ENCODE measurements around the gene AXIN1.

The AXIN1 gene

DNA sequence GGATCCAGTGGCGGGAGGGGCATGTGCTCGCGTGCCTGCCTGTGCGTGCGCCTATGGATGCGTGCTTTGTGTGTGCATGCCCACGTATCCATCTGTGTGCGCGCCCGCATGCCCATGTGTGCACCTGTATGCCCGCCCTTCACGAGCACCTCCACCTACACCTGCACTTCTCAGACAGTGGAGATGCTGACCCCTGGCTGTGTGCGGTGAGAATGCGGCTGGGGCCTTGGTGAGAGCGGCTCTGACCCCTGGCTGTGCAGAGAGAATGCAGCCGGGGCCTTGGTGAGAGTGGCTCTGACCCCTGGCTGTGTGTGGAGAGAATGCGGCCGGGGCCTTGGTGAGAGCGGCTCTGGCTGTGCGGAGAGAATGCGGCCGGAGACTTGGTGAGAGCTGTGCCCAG, 33.9 kb downstream of the AXIN1 start:
- Histone ChIP-seq H3K36me3 (ENCODE audit: control insufficient read depth in 2 of 2, insufficient read depth in 2 of 2, low read length in 2 of 2) (peaks cover 18 to 30% of the 10 kb centered on the region in 2 donors), H3K4me3 (ENCODE audit: low read length in 2 of 2) (no peak overlapping the region), H3K27ac (ENCODE audit: low read depth in 2 of 2, low read length in 2 of 2) (no peak overlapping the region), H3K4me1 (ENCODE audit: control insufficient read depth in 2 of 2, insufficient read depth in 2 of 2, low read length in 2 of 2) (peaks cover 0 to under 1% of the 10 kb centered on the region in 2 donors), H3K9me3 (ENCODE audit: control insufficient read depth in 2 of 2, low read length in 2 of 2) (no peaks in the 10 kb centered on the region), H3K9ac (ENCODE audit: low read depth in 1 of 2, low read length in 2 of 2) (no peak overlapping the region), H3K27me3 (ENCODE audit: control insufficient read depth in 2 of 2, insufficient read depth in 2 of 2, low read length in 2 of 2) (no peaks in the 10 kb centered on the region)

DNA sequence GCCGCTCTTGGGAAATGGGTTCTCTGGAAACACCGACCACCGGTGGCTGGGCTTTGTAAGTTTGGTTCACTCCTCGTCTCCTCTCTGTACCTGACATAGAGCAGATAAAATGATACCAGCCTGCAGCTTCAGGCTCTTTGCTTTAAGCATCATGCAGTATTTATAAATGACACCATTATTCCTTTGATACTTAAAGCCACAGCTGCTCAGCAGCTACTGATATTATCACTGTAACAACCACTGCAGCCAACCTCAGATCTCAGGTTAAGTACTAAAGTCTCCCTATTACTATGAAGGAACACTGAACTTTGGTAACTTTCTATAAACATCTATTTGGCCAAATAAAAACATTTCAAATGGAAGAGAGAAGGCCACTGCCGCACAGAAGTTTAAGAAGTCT, 34.9 kb downstream of the AXIN1 start:
- H3K36me3 ChIP-seq (ENCODE audit: control insufficient read depth in 2 of 2, insufficient read depth in 2 of 2, low read length in 2 of 2), result peaks cover 25 to 39% of the 10 kb centered on the region in 2 donors
- no peak overlapping the region for H3K9ac ChIP-seq (ENCODE audit: low read depth in 1 of 2, low read length in 2 of 2)
- no peaks in the 10 kb centered on the region for H3K9me3 ChIP-seq (ENCODE audit: control insufficient read depth in 2 of 2, low read length in 2 of 2)
- no peaks in the 10 kb centered on the region for H3K27me3 ChIP-seq (ENCODE audit: control insufficient read depth in 2 of 2, insufficient read depth in 2 of 2, low read length in 2 of 2)
- no peak overlapping the region for H3K27ac ChIP-seq (ENCODE audit: low read depth in 2 of 2, low read length in 2 of 2)
- no peaks in the 10 kb centered on the region for H3K4me1 ChIP-seq (ENCODE audit: control insufficient read depth in 2 of 2, insufficient read depth in 2 of 2, low read length in 2 of 2)
- H3K4me3 ChIP-seq (ENCODE audit: low read length in 2 of 2), result no peak overlapping the region

DNA sequence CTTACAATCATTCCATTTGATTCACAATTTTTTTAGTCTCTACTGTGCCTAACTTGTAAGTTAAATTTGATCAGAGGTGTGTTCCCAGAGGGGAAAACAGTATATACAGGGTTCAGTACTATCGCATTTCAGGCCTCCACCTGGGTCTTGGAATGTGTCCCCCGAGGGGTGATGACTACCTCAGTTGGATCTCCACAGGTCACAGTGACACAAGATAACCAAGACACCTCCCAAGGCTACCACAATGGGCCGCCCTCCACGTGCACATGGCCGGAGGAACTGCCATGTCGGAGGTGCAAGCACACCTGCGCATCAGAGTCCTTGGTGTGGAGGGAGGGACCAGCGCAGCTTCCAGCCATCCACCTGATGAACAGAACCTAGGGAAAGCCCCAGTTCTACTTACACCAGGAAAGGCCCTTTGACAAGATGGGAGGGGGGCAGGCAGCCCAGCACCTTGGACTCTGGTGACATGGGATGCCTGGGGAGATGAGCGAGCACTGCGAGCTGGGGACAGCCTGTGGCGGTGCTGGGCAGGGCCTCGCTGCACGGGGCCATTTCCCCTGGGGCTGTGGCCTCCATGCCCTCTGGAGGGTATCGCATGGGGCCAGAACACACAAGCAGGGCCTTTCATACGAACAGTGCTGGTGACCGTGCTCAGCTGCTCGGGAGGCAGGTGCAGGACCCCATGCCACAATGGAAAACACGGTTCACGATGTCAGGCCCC, 35.6 kb downstream of the AXIN1 start:
- Histone ChIP-seq H3K4me1 (ENCODE audit: control insufficient read depth in 2 of 2, insufficient read depth in 2 of 2, low read length in 2 of 2) (no peaks in the 10 kb centered on the region), H3K27me3 (ENCODE audit: control insufficient read depth in 2 of 2, insufficient read depth in 2 of 2, low read length in 2 of 2) (no peaks in the 10 kb centered on the region), H3K9ac (ENCODE audit: low read depth in 1 of 2, low read length in 2 of 2) (no peak overlapping the region), H3K27ac (ENCODE audit: low read depth in 2 of 2, low read length in 2 of 2) (no peak overlapping the region), H3K36me3 (ENCODE audit: control insufficient read depth in 2 of 2, insufficient read depth in 2 of 2, low read length in 2 of 2) (peaks cover 25 to 40% of the 10 kb centered on the region in 2 donors), H3K9me3 (ENCODE audit: control insufficient read depth in 2 of 2, low read length in 2 of 2) (no peaks in the 10 kb centered on the region), H3K4me3 (ENCODE audit: low read length in 2 of 2) (no peak overlapping the region)

DNA sequence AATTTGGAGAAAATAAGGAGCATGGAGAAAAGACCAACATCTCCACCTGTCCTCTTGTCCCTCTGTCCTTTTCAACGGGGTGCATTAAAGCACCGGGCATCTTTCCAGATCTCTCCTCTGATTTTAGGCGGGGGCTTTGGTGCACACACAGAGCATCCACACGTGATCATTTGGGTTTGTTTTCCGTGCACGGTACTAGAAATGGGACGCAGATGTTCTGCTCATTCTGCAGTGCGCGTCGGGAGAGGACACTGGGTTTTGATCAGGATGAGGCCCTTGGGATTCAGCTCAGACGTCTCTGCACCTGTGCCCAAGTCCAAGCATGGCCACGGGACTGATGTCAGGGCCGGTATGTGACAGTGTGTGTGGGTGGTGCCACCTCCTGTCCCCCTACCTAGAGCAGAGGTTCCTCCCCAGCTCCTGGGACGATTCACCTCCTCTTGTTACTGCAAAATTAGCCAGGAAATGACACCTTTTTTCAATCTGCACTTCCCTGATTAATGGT, 37.7 kb downstream of the AXIN1 start:
- H3K4me3 ChIP-seq (ENCODE audit: low read length in 2 of 2), result no peak overlapping the region
- H3K27ac ChIP-seq (ENCODE audit: low read depth in 2 of 2, low read length in 2 of 2), result no peak overlapping the region
- H3K9me3 ChIP-seq (ENCODE audit: control insufficient read depth in 2 of 2, low read length in 2 of 2), result no peaks in the 10 kb centered on the region
- H3K9ac ChIP-seq (ENCODE audit: low read depth in 1 of 2, low read length in 2 of 2), result no peak overlapping the region
- no peaks in the 10 kb centered on the region for H3K27me3 ChIP-seq (ENCODE audit: control insufficient read depth in 2 of 2, insufficient read depth in 2 of 2, low read length in 2 of 2)
- H3K36me3 ChIP-seq (ENCODE audit: control insufficient read depth in 2 of 2, insufficient read depth in 2 of 2, low read length in 2 of 2), result peaks cover 25 to 44% of the 10 kb centered on the region in 2 donors
- no peaks in the 10 kb centered on the region for H3K4me1 ChIP-seq (ENCODE audit: control insufficient read depth in 2 of 2, insufficient read depth in 2 of 2, low read length in 2 of 2)

DNA sequence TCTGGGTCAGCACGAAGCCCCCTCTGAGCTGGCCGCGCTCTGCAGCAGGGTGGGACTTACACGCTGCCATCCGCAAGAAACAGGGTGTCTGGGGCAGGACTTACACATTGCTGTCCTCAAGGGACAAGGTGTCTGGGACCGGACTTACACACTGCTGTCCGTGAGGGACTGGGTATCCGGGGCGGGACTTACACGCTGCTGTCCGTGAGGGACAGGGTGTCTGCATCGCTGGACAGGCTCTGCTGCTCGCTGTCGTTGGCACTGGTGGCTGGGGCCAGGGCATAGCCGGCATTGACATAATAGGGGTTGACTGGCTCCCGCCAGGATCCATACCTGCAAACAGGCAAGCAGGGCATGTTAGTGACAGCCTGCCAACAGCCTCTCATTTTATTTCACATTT, 38.2 kb downstream of the AXIN1 start:
- H3K27ac ChIP-seq (ENCODE audit: low read depth in 2 of 2, low read length in 2 of 2), result no peak overlapping the region
- H3K9me3 ChIP-seq (ENCODE audit: control insufficient read depth in 2 of 2, low read length in 2 of 2), result no peaks in the 10 kb centered on the region
- no peaks in the 10 kb centered on the region for H3K27me3 ChIP-seq (ENCODE audit: control insufficient read depth in 2 of 2, insufficient read depth in 2 of 2, low read length in 2 of 2)
- H3K4me3 ChIP-seq (ENCODE audit: low read length in 2 of 2), result no peak overlapping the region
- peaks cover 27 to 46% of the 10 kb centered on the region in 2 donors for H3K36me3 ChIP-seq (ENCODE audit: control insufficient read depth in 2 of 2, insufficient read depth in 2 of 2, low read length in 2 of 2)
- no peak overlapping the region for H3K9ac ChIP-seq (ENCODE audit: low read depth in 1 of 2, low read length in 2 of 2)
- no peaks in the 10 kb centered on the region for H3K4me1 ChIP-seq (ENCODE audit: control insufficient read depth in 2 of 2, insufficient read depth in 2 of 2, low read length in 2 of 2)

DNA sequence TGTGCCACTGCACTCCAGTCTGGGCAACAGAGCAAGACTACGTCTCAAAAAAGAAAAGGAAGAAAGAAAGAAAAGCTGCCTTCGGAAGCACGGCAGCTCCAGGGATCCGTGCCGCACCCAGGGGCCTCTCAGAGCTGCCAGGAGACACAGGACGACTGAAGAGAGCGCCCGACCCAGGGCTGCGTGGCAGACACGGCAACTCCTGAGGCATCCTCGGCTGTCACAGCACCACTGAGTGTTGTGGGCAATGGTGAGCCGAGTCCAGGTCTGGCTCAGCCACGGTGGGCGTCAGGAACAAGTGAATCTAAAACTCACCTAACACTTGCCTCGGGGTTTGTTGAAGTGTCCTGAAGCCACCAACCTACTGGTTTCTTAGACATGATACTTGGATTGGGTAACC, 40.8 kb downstream of the AXIN1 start:
- no peaks in the 10 kb centered on the region for H3K9me3 ChIP-seq (ENCODE audit: control insufficient read depth in 2 of 2, low read length in 2 of 2)
- H3K36me3 ChIP-seq (ENCODE audit: control insufficient read depth in 2 of 2, insufficient read depth in 2 of 2, low read length in 2 of 2), result peaks cover 37 to 44% of the 10 kb centered on the region in 2 donors
- H3K27ac ChIP-seq (ENCODE audit: low read depth in 2 of 2, low read length in 2 of 2), result no peak overlapping the region
- H3K27me3 ChIP-seq (ENCODE audit: control insufficient read depth in 2 of 2, insufficient read depth in 2 of 2, low read length in 2 of 2), result no peaks in the 10 kb centered on the region
- no peaks in the 10 kb centered on the region for H3K4me1 ChIP-seq (ENCODE audit: control insufficient read depth in 2 of 2, insufficient read depth in 2 of 2, low read length in 2 of 2)
- no peak overlapping the region for H3K4me3 ChIP-seq (ENCODE audit: low read length in 2 of 2)
- H3K9ac ChIP-seq (ENCODE audit: low read depth in 1 of 2, low read length in 2 of 2), result no peak overlapping the region

DNA sequence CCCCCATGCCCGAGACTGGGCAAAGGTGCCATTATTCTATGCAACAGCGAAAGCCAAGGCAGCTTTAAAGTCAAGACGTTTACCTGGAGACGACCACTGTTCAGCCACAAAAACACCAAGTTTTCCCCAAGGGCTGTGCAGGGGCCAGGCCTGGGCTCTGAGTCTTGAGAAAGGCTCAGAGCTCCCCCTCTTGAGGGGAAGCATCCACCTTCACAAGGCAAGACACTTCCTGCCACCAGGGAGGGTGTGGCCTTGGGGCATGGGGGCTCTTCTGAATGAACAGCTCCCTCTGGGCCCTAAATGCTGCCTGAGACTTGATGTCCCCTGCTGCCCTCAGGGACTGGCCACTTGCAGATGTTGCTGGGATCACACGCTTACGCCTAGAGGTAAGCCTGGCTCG, 43.0 kb downstream of the AXIN1 start:
- Histone ChIP-seq H3K4me1 (ENCODE audit: control insufficient read depth in 2 of 2, insufficient read depth in 2 of 2, low read length in 2 of 2) (no peaks in the 10 kb centered on the region), H3K9ac (ENCODE audit: low read depth in 1 of 2, low read length in 2 of 2) (no peak overlapping the region), H3K27ac (ENCODE audit: low read depth in 2 of 2, low read length in 2 of 2) (no peak overlapping the region), H3K4me3 (ENCODE audit: low read length in 2 of 2) (no peak overlapping the region), H3K36me3 (ENCODE audit: control insufficient read depth in 2 of 2, insufficient read depth in 2 of 2, low read length in 2 of 2) (peaks cover 41 to 48% of the 10 kb centered on the region in 2 donors), H3K9me3 (ENCODE audit: control insufficient read depth in 2 of 2, low read length in 2 of 2) (no peaks in the 10 kb centered on the region), H3K27me3 (ENCODE audit: control insufficient read depth in 2 of 2, insufficient read depth in 2 of 2, low read length in 2 of 2) (no peaks in the 10 kb centered on the region)

DNA sequence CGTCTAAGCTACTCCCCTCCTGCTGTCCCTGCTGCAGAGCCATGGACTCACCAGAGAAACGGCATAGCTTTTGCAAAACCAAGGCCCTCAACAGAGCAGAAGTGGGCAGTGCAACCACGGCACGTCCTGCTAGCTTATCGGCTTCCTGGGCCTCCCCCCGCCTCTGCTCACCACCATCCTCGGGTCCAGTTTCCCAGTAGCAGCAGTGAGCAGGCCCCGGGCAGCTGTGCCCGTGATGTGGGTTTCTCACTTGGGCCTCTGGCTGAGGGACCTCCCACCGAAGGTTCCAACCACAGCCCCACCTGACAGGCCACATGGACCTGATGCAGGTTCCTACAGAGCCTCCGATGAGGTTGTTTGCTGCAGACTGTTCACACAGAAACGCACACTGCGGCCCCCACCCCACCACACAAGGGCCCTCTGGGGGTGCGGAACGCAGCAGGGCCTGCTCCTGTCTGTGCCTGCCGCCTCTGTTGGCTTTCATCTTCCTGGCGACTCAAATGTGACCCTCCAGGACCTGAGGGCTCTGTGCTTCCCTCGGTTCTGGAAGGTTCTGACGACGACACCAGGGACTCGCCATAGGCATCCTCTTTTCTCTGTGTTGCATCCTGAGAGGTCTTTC, 44.7 kb downstream of the AXIN1 start:
- H3K4me3 ChIP-seq (ENCODE audit: low read length in 2 of 2), result no peak overlapping the region
- H3K27me3 ChIP-seq (ENCODE audit: control insufficient read depth in 2 of 2, insufficient read depth in 2 of 2, low read length in 2 of 2), result no peaks in the 10 kb centered on the region
- H3K4me1 ChIP-seq (ENCODE audit: control insufficient read depth in 2 of 2, insufficient read depth in 2 of 2, low read length in 2 of 2), result no peaks in the 10 kb centered on the region
- peaks cover 25 to 39% of the 10 kb centered on the region in 2 donors for H3K36me3 ChIP-seq (ENCODE audit: control insufficient read depth in 2 of 2, insufficient read depth in 2 of 2, low read length in 2 of 2)
- H3K9me3 ChIP-seq (ENCODE audit: control insufficient read depth in 2 of 2, low read length in 2 of 2), result no peaks in the 10 kb centered on the region
- H3K27ac ChIP-seq (ENCODE audit: low read depth in 2 of 2, low read length in 2 of 2), result no peak overlapping the region
- H3K9ac ChIP-seq (ENCODE audit: low read depth in 1 of 2, low read length in 2 of 2), result no peak overlapping the region

DNA sequence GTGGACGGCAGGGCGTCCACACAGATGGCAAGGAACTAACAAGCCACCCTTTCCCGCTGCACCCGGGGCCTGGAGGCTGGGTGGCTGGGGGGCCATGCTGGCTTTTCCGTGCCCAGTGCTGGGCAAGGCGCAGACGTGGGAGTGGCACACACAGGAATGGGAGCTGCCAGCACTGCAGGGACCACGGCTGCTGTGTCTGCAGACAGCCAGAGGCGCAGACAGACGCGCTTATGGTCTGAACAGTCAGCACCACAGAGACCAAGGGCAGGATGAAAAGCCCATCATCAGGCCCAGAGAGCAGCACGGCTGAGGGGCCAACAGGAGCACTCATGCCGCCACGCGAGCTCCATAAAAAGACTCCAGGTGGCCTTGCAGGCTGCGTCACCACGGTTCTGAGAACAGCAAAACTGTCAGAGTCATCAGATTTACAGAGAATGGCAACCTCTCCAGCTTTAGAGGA, 45.6 kb downstream of the AXIN1 start:
- H3K9ac ChIP-seq (ENCODE audit: low read depth in 1 of 2, low read length in 2 of 2), result no peak overlapping the region
- H3K27me3 ChIP-seq (ENCODE audit: control insufficient read depth in 2 of 2, insufficient read depth in 2 of 2, low read length in 2 of 2), result no peaks in the 10 kb centered on the region
- H3K4me3 ChIP-seq (ENCODE audit: low read length in 2 of 2), result no peak overlapping the region
- peaks cover 31 to 41% of the 10 kb centered on the region in 2 donors for H3K36me3 ChIP-seq (ENCODE audit: control insufficient read depth in 2 of 2, insufficient read depth in 2 of 2, low read length in 2 of 2)
- H3K4me1 ChIP-seq (ENCODE audit: control insufficient read depth in 2 of 2, insufficient read depth in 2 of 2, low read length in 2 of 2), result no peaks in the 10 kb centered on the region
- no peak overlapping the region for H3K27ac ChIP-seq (ENCODE audit: low read depth in 2 of 2, low read length in 2 of 2)
- no peaks in the 10 kb centered on the region for H3K9me3 ChIP-seq (ENCODE audit: control insufficient read depth in 2 of 2, low read length in 2 of 2)

DNA sequence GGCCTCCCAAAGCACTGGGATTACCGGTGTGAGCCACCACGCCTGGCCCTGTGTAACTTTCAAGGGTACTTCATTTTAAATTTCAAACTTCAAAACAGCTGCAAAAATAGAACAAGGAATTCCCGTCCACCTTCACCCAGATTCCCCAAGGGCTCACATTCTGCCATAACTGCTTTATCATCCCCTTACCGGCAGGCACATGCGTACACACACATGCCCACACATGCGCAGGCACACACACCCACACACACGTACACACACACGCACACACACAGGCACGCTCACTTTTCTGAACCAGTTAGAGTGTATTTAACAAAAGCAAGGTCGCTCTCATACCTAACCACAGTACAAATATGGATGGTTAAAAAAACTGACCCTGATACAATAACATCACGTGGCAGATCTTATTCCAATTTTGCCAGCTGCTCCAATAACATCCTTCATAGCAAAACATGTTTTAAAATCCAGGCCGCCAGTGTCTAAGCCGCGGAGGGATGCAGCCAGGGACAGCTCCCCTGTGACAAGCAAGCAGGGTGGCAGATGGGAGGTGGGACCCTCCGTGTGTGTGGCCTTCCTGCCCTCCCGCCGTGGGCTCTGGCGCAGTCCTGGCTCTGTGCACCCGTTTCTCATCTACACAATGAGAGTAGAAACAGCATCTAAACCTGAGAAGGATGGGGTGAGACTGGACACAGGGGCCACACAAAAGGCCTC, 46.5 kb downstream of the AXIN1 start:
- Histone ChIP-seq H3K4me3 (ENCODE audit: low read length in 2 of 2) (no peak overlapping the region), H3K4me1 (ENCODE audit: control insufficient read depth in 2 of 2, insufficient read depth in 2 of 2, low read length in 2 of 2) (no peaks in the 10 kb centered on the region), H3K36me3 (ENCODE audit: control insufficient read depth in 2 of 2, insufficient read depth in 2 of 2, low read length in 2 of 2) (peaks cover 32 to 39% of the 10 kb centered on the region in 2 donors), H3K9me3 (ENCODE audit: control insufficient read depth in 2 of 2, low read length in 2 of 2) (no peaks in the 10 kb centered on the region), H3K27me3 (ENCODE audit: control insufficient read depth in 2 of 2, insufficient read depth in 2 of 2, low read length in 2 of 2) (no peaks in the 10 kb centered on the region), H3K9ac (ENCODE audit: low read depth in 1 of 2, low read length in 2 of 2) (no peak overlapping the region), H3K27ac (ENCODE audit: low read depth in 2 of 2, low read length in 2 of 2) (no peak overlapping the region)
